Muscle layer of colon (tissue), 2 donors: ENCODE results near the gene CFAP77.

Experiments used
- H3K27ac ChIP-seq: one replicate; pipeline ENCODE4 v1.7.0; 2013; ENCODE audit warnings: low read depth, mild to moderate bottlenecking, low read length, moderate library complexity
- H3K27me3 ChIP-seq, 2 donors: one replicate each; pipeline ENCODE4 v1.7.0; 2013; ENCODE audit warnings: low read length in 2 of 2, mild to moderate bottlenecking in 2 of 2; ENCODE audit not compliant: insufficient read depth in 2 of 2, control insufficient read depth in 1 of 2
- H3K36me3 ChIP-seq: one replicate; pipeline ENCODE4 v1.7.0; 2013; ENCODE audit warnings: mild to moderate bottlenecking, low read length; ENCODE audit not compliant: insufficient read depth
- H3K4me1 ChIP-seq: one replicate; pipeline ENCODE4 v1.7.0; 2013; ENCODE audit warnings: mild to moderate bottlenecking, low read length; ENCODE audit not compliant: insufficient read depth
- H3K4me3 ChIP-seq, 2 donors: one replicate each; pipeline ENCODE4 v1.7.0; 2013; ENCODE audit warnings: low read length in 2 of 2, low read depth in 1 of 2, mild to moderate bottlenecking in 1 of 2, moderate library complexity in 1 of 2
- H3K9ac ChIP-seq: one replicate; pipeline ENCODE4 v1.7.0; 2013; ENCODE audit warnings: low read length
- H3K9me3 ChIP-seq: one replicate; pipeline ENCODE4 v1.7.0; 2013; ENCODE audit warnings: mild to moderate bottlenecking, low read length
- donor health status: abdominal sarcoma.
- donor health status: Adenocarcinoma of cecum.

The CFAP77 gene

GRCh38 chr9:132430998-132431397 is 21.0 kb downstream of the CFAP77 start:
- no peaks in the 10 kb centered on the region for H3K9me3 ChIP-seq

GRCh38 chr9:132434881-132435280 is 24.9 kb downstream of the CFAP77 start:
- no peaks in the 10 kb centered on the region for H3K9me3 ChIP-seq
- H3K27me3 ChIP-seq: no peaks in the 10 kb centered on the region

More at GRCh38 chr9:132430998-132431397, 21.0 kb downstream of the CFAP77 start:
- Histone ChIP-seq H3K4me1 (no peaks in the 10 kb centered on the region), H3K27ac (no peak overlapping the region), H3K4me3 (no peak overlapping the region), H3K9ac (no peak overlapping the region), H3K27me3 (peaks cover 0 to 1% of the 10 kb centered on the region in 2 donors), H3K36me3 (no peaks in the 10 kb centered on the region)

GRCh38 chr9:132439153-132439552 is 29.1 kb downstream of the CFAP77 start:
- Histone ChIP-seq H3K27me3 (peaks cover 0 to 12% of the 10 kb centered on the region in 2 donors), H3K9me3 (no peaks in the 10 kb centered on the region), H3K4me3 (no peak overlapping the region), H3K27ac (no peak overlapping the region), H3K4me1 (no peaks in the 10 kb centered on the region), H3K36me3 (no peaks in the 10 kb centered on the region), H3K9ac (no peak overlapping the region)

More at GRCh38 chr9:132434881-132435280, 24.9 kb downstream of the CFAP77 start:
- Histone ChIP-seq H3K9ac (no peak overlapping the region), H3K4me1 (no peaks in the 10 kb centered on the region), H3K36me3 (no peaks in the 10 kb centered on the region), H3K27ac (no peak overlapping the region), H3K4me3 (no peak overlapping the region)

- Histone ChIP-seq H3K36me3 (no peaks in the 10 kb centered on the region), H3K4me3 (no peak overlapping the region), H3K9ac (no peak overlapping the region), H3K4me1 (no peaks in the 10 kb centered on the region), H3K27ac (no peak overlapping the region), H3K9me3 (no peaks in the 10 kb centered on the region), H3K27me3 (peaks cover 0 to 14% of the 10 kb centered on the region in 2 donors)
These were observed 30.7 kb downstream of the CFAP77 start for GRCh38 chr9:132440735-132441134.

GRCh38 chr9:132441404-132441803 is 31.4 kb downstream of the CFAP77 start:
- peaks cover 0 to 14% of the 10 kb centered on the region in 2 donors for H3K27me3 ChIP-seq
- H3K4me3 ChIP-seq: no peak overlapping the region
- H3K4me1 ChIP-seq: no peaks in the 10 kb centered on the region
- no peak overlapping the region for H3K9ac ChIP-seq
- no peak overlapping the region for H3K27ac ChIP-seq
- H3K9me3 ChIP-seq: no peaks in the 10 kb centered on the region
- no peaks in the 10 kb centered on the region for H3K36me3 ChIP-seq

GRCh38 chr9:132443951-132444607 is 34.1 kb downstream of the CFAP77 start:
- no peak overlapping the region for H3K27ac ChIP-seq
- H3K9ac ChIP-seq: no peak overlapping the region
- H3K36me3 ChIP-seq: no peaks in the 10 kb centered on the region
- H3K4me1 ChIP-seq: no peaks in the 10 kb centered on the region
- H3K4me3 ChIP-seq: no peak overlapping the region
- H3K27me3 ChIP-seq: peaks cover 0 to 14% of the 10 kb centered on the region in 2 donors
- no peaks in the 10 kb centered on the region for H3K9me3 ChIP-seq

GRCh38 chr9:132446887-132447286 is 36.9 kb downstream of the CFAP77 start:
- H3K36me3 ChIP-seq: no peaks in the 10 kb centered on the region
- no peak overlapping the region for H3K4me3 ChIP-seq
- no peak overlapping the region for H3K27ac ChIP-seq
- no peaks in the 10 kb centered on the region for H3K9me3 ChIP-seq
- no peaks in the 10 kb centered on the region for H3K4me1 ChIP-seq
- H3K27me3 ChIP-seq: peaks cover 0 to 5% of the 10 kb centered on the region in 2 donors
- no peak overlapping the region for H3K9ac ChIP-seq

- no peaks in the 10 kb centered on the region for H3K4me1 ChIP-seq
- H3K36me3 ChIP-seq: no peaks in the 10 kb centered on the region
- H3K27ac ChIP-seq: no peak overlapping the region
- no peaks in the 10 kb centered on the region for H3K9me3 ChIP-seq
- peaks cover 0 to 5% of the 10 kb centered on the region in 2 donors for H3K27me3 ChIP-seq
- no peak overlapping the region for H3K4me3 ChIP-seq
- no peak overlapping the region for H3K9ac ChIP-seq
These were observed 37.3 kb downstream of the CFAP77 start for GRCh38 chr9:132447346-132447745.

GRCh38 chr9:132447902-132448301 is 37.9 kb downstream of the CFAP77 start:
- Histone ChIP-seq H3K9me3 (no peaks in the 10 kb centered on the region), H3K27me3 (peaks cover 0 to 5% of the 10 kb centered on the region in 2 donors), H3K36me3 (no peaks in the 10 kb centered on the region), H3K4me1 (no peaks in the 10 kb centered on the region), H3K9ac (no peak overlapping the region), H3K4me3 (no peak overlapping the region), H3K27ac (no peak overlapping the region)

- Histone ChIP-seq H3K27me3 (no peaks in the 10 kb centered on the region), H3K36me3 (no peaks in the 10 kb centered on the region), H3K4me1 (no peaks in the 10 kb centered on the region), H3K27ac (no peak overlapping the region), H3K9me3 (no peaks in the 10 kb centered on the region), H3K4me3 (no peak overlapping the region), H3K9ac (no peak overlapping the region)
These were observed 41.3 kb downstream of the CFAP77 start for GRCh38 chr9:132451276-132451675.

- Histone ChIP-seq H3K27me3 (peaks cover 4 to 12% of the 10 kb centered on the region in 2 donors), H3K27ac (no peak overlapping the region), H3K9me3 (no peaks in the 10 kb centered on the region), H3K4me1 (no peaks in the 10 kb centered on the region), H3K4me3 (no peak overlapping the region), H3K9ac (no peak overlapping the region), H3K36me3 (no peaks in the 10 kb centered on the region)
These were observed 46.2 kb downstream of the CFAP77 start for GRCh38 chr9:132456241-132456640.
